Cardiac muscle cell (in vitro differentiated cells and primary cell): ENCODE results near the gene TMEM86B. TPM values are rescaled to one million over a fixed set of nuclear protein-coding genes. Genes with fewer than 3 reads are reported as not detected.

Source experiments
- DNase-seq, 2 donors: peaks; one replicate each; pipeline versions ENCODE4 v3.0.0 to v3.0.0-alpha.2; 2010 to 2017; ENCODE audit warnings: low read depth in 1 of 2, low spot score in 1 of 2
- H3K27ac ChIP-seq: fragments of 200-600 bp; sonication (generic); 2 replicates; pipeline ENCODE4 v1.5.1; 2016
- H3K27me3 ChIP-seq: fragments of 200-600 bp; sonication (generic); 2 replicates; pipeline ENCODE4 v1.6.0; 2016; ENCODE audit warnings: control low read depth
- H3K36me3 ChIP-seq: fragments of 200-600 bp; sonication (generic); 2 replicates; pipeline ENCODE4 v1.5.1; 2016; ENCODE audit warnings: control low read depth
- H3K4me1 ChIP-seq: fragments of 200-600 bp; sonication (generic); 2 replicates; pipeline ENCODE4 v1.8.1; 2017; ENCODE audit warnings: low read depth, mild to moderate bottlenecking, mixed run types
- H3K4me3 ChIP-seq: fragments of 200-600 bp; sonication (generic); 2 replicates; pipeline ENCODE4 v1.5.1; 2016; ENCODE audit warnings: mild to moderate bottlenecking
- H3K9me3 ChIP-seq: fragments of 200-600 bp; sonication (generic); 2 replicates; pipeline ENCODE4 v1.5.1; 2017; ENCODE audit warnings: low read depth, mild to moderate bottlenecking, control low read depth
- CTCF ChIP-seq: IDR thresholded peaks from 2 replicates; pipeline ENCODE4 v1.5.1; 2012; ENCODE audit warnings: low read depth, mild to moderate bottlenecking, low read length
- polyA plus RNA-seq: library from polyadenylated mRNA; unstranded; fragments of >200 nt; fragmentation: Nextera tagmentation; extraction: Ambion mirVana; gene quantifications from 2 replicates; pipeline ENCODE4 v1.2.1, GENCODE V29; 2016
- total RNA-seq: library from RNA; depleted of rRNA; stranded (reverse); fragments of >200 nt; gene quantifications from 2 replicates; pipeline ENCODE4 v1.2.3, GENCODE V29; 2016

The TMEM86B gene
- total and polyA plus RNA-seq, 2 experiments from 2014 or later: 2.6 to 4.7 TPM

- no peak overlapping the region for H3K4me3 ChIP-seq
- no peak overlapping the region for H3K27ac ChIP-seq
- no peak for TF ChIP-seq CTCF
- H3K36me3 ChIP-seq: peaks cover 12% of the 10 kb centered on the region
- DNase-seq: no peak
- H3K4me1 ChIP-seq: peaks cover 10% of the 10 kb centered on the region
- no peaks in the 10 kb centered on the region for H3K9me3 ChIP-seq
- H3K27me3 ChIP-seq: no peaks in the 10 kb centered on the region
Observed at GRCh38 chr19:55230329-55230728, 1.8 kb upstream of the TMEM86B start.

- no peaks in the 10 kb centered on the region for H3K27me3 ChIP-seq
- no peak for TF ChIP-seq CTCF
- H3K27ac ChIP-seq: peak overlapping the region; percentile 89
- no peak for DNase-seq
- H3K9me3 ChIP-seq: no peaks in the 10 kb centered on the region
- H3K4me3 ChIP-seq: no peak overlapping the region
- H3K36me3 ChIP-seq: peaks cover 12% of the 10 kb centered on the region
- H3K4me1 ChIP-seq: peaks cover 10% of the 10 kb centered on the region
Observed at GRCh38 chr19:55229789-55230182, 1.2 kb upstream of the TMEM86B start.

GRCh38 chr19:55229145-55229788 is 704 bp upstream of the TMEM86B start:
- Histone ChIP-seq H3K36me3 (peaks cover 12% of the 10 kb centered on the region), H3K27ac (peak overlapping the region; percentile 89), H3K27me3 (no peaks in the 10 kb centered on the region), H3K4me1 (peaks cover 10% of the 10 kb centered on the region), H3K9me3 (no peaks in the 10 kb centered on the region), H3K4me3 (no peak overlapping the region)
- DNase-seq: no peak
- no peak for TF ChIP-seq CTCF

GRCh38 chr19:55228015-55228391 is 560 bp downstream of the TMEM86B start:
- H3K36me3 ChIP-seq: peaks cover 12% of the 10 kb centered on the region
- DNase-seq: peak in 1 of 2 donors; percentile 79

GRCh38 chr19:55227241-55228014 is 1.1 kb downstream of the TMEM86B start:
- Histone ChIP-seq H3K4me1 (peaks cover 10% of the 10 kb centered on the region), H3K36me3 (peaks cover 12% of the 10 kb centered on the region), H3K27ac (peak overlapping the region; percentile 89), H3K9me3 (no peaks in the 10 kb centered on the region), H3K27me3 (no peaks in the 10 kb centered on the region), H3K4me3 (no peak overlapping the region)
- no peak for DNase-seq
- TF ChIP-seq CTCF: no peak

More at GRCh38 chr19:55228015-55228391, 560 bp downstream of the TMEM86B start:
- no peak overlapping the region for H3K4me3 ChIP-seq
- H3K4me1 ChIP-seq: peaks cover 10% of the 10 kb centered on the region
- TF ChIP-seq CTCF: no peak
- H3K27ac ChIP-seq: peak overlapping the region; percentile 89
- no peaks in the 10 kb centered on the region for H3K9me3 ChIP-seq
- no peaks in the 10 kb centered on the region for H3K27me3 ChIP-seq
